ENCODE data around the gene ACOXL.

GRCh38 chr2:110864176-110864575, 131.8 kb downstream of the ACOXL start:
- TF ChIP-seq POLR2A (IDR thresholded peaks at IDR 0.05; ENCODE audit: low read length) (no peak), GATA1 (IDR thresholded peaks at IDR 0.05; ENCODE audit: low read depth, low read length) (no peak)

Measured in erythroblast (primary cell).